Skeletal muscle tissue (tissue), 4 donors: ENCODE results near the gene LINC00632. TPM values are rescaled to one million over a fixed set of nuclear protein-coding genes. Genes with fewer than 3 reads are reported as not detected.

Source experiments
- H3K27ac ChIP-seq: one replicate; pipeline ENCODE4 v1.7.0; 2013; ENCODE audit warnings: mild to moderate bottlenecking, low read depth, low read length, inconsistent platforms
- H3K27me3 ChIP-seq, 3 donors: one replicate each; pipeline ENCODE4 v1.7.0; 2013; ENCODE audit warnings: low read length in 3 of 3; ENCODE audit not compliant: control insufficient read depth in 3 of 3, insufficient read depth in 3 of 3
- H3K36me3 ChIP-seq, 3 donors: one replicate each; pipeline ENCODE4 v1.7.0; 2013; ENCODE audit warnings: low read length in 3 of 3; ENCODE audit not compliant: control insufficient read depth in 3 of 3, insufficient read depth in 3 of 3
- H3K4me1 ChIP-seq, 3 donors: one replicate each; pipeline ENCODE4 v1.7.0; 2013; ENCODE audit warnings: low read length in 3 of 3, mild to moderate bottlenecking in 3 of 3; ENCODE audit not compliant: control insufficient read depth in 3 of 3, insufficient read depth in 3 of 3
- H3K4me3 ChIP-seq, 3 donors: one replicate each; pipeline ENCODE4 v1.7.0; 2013; ENCODE audit warnings: low read length in 3 of 3
- H3K9ac ChIP-seq, 3 donors: one replicate each; pipeline ENCODE4 v1.7.0; 2013; ENCODE audit warnings: low read length in 3 of 3, mild to moderate bottlenecking in 3 of 3, moderate library complexity in 2 of 3, low read depth in 1 of 3
- H3K9me3 ChIP-seq, 3 donors: one replicate each; pipeline ENCODE4 v1.7.0; 2013; ENCODE audit warnings: low read length in 3 of 3; ENCODE audit not compliant: control insufficient read depth in 3 of 3
- total RNA-seq: library from RNA; depleted of rRNA; stranded (reverse); fragments of >200 nt; gene quantifications from one replicate; pipeline ENCODE4 v1.2.3, GENCODE V29; 2014
- donor health status: Osteomylitis.

LINC00632 gene
- total RNA-seq, 1 donor from 2014 or later = 6.8 TPM

- Histone ChIP-seq H3K4me3 (peak overlapping the region in 1 of 3 donors; percentile 23), H3K9me3 (no peaks in the 10 kb centered on the region), H3K27me3 (peaks cover 0 to 7% (median 2%) of the 10 kb centered on the region in 3 donors), H3K36me3 (no peaks in the 10 kb centered on the region), H3K27ac (no peak overlapping the region), H3K4me1 (peaks cover 0 to 2% (median 0%) of the 10 kb centered on the region in 3 donors), H3K9ac (no peak overlapping the region)
Measured at GRCh38 chrX:140712413-140713173, 3.0 kb downstream of the LINC00632 start.

- Histone ChIP-seq H3K27me3 (peaks cover 0 to 7% (median 2%) of the 10 kb centered on the region in 3 donors), H3K27ac (no peak overlapping the region), H3K36me3 (no peaks in the 10 kb centered on the region), H3K9ac (no peak overlapping the region), H3K9me3 (no peaks in the 10 kb centered on the region), H3K4me1 (peaks cover 0 to 2% (median 0%) of the 10 kb centered on the region in 3 donors), H3K4me3 (peak overlapping the region in 1 of 3 donors; percentile 23)
Measured at GRCh38 chrX:140713174-140713539, 3.6 kb downstream of the LINC00632 start.

DNA sequence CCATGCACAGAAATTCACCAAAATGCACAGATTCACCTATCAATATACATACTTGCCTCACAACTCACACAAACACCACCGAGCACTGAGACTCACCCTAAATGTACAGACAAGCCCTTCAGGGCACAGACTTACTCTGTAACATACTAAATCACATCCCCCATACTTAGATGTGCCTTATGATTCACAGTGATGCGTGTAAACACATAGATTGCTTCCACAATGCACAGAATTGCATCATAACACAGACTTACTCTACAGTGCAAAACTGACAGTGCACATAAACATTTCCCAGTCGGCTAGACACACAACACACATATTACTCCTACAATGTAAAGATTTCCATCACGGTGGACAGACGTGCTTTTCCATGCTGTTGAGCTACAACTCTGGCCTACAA lies 6.2 kb downstream of the LINC00632 start:
- H3K9ac ChIP-seq = no peak overlapping the region
- H3K4me3 ChIP-seq = no peak overlapping the region
- no peak overlapping the region for H3K27ac ChIP-seq

DNA sequence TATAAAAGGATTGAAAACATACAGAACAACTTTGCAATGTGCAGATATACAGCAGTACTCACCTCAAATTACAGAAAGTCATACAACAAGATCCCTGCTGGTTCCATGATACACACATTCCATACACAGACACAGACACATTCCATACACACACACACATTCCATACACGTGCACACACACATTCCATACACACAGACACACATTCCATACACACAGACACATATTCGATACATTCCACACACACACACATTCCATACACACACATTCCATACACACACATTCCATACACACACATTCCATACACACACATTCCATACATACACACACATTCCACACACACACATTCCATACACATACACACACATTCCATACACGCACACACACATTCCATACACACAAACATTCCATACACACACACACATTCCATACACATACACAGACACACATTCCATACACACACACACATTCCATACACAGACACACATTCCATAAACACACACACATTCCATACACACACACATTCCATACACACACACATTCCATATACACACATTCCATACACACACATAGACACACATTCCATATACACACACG lies 13.7 kb downstream of the LINC00632 start:
- Histone ChIP-seq H3K9me3 (no peaks in the 10 kb centered on the region), H3K9ac (no peak overlapping the region), H3K4me3 (no peak overlapping the region), H3K27me3 (peaks cover 0 to 4% (median 0%) of the 10 kb centered on the region in 3 donors), H3K4me1 (no peaks in the 10 kb centered on the region), H3K36me3 (no peaks in the 10 kb centered on the region), H3K27ac (no peak overlapping the region)

More for the DNA sequence above, 6.2 kb downstream of the LINC00632 start:
- Histone ChIP-seq H3K9me3 (no peaks in the 10 kb centered on the region), H3K36me3 (no peaks in the 10 kb centered on the region), H3K4me1 (peaks cover 0 to 2% (median 0%) of the 10 kb centered on the region in 3 donors), H3K27me3 (peaks cover 0 to 8% (median 2%) of the 10 kb centered on the region in 3 donors)

- Histone ChIP-seq H3K4me1 (no peaks in the 10 kb centered on the region), H3K36me3 (no peaks in the 10 kb centered on the region), H3K27ac (no peak overlapping the region), H3K9me3 (no peaks in the 10 kb centered on the region), H3K27me3 (peaks cover 0 to 7% (median 3%) of the 10 kb centered on the region in 3 donors), H3K9ac (no peak overlapping the region), H3K4me3 (no peak overlapping the region)
Measured at GRCh38 chrX:140724309-140724708, 14.8 kb downstream of the LINC00632 start.

DNA sequence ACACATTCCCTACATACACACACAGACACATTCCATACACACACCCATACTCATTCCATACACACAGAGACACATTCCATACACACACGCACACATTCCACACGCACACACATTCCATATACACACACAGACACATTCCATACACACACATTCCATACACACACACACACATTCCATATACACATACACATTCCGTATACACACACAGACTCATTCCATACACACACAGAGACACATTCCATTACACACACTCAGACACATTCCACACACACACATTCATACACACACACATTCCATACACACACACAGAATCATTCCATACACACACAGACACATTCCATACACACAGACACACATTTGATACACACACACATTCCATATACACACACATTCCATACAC lies 15.2 kb downstream of the LINC00632 start:
- no peak overlapping the region for H3K4me3 ChIP-seq
- peaks cover 0 to 7% (median 3%) of the 10 kb centered on the region in 3 donors for H3K27me3 ChIP-seq
- no peak overlapping the region for H3K27ac ChIP-seq
- H3K9me3 ChIP-seq = no peaks in the 10 kb centered on the region
- H3K9ac ChIP-seq = no peak overlapping the region
- H3K4me1 ChIP-seq = no peaks in the 10 kb centered on the region
- no peaks in the 10 kb centered on the region for H3K36me3 ChIP-seq

- Histone ChIP-seq H3K9me3 (no peaks in the 10 kb centered on the region), H3K27me3 (peaks cover 0 to 6% (median 3%) of the 10 kb centered on the region in 3 donors), H3K9ac (no peak overlapping the region)
Measured at GRCh38 chrX:140725500-140725899, 15.9 kb downstream of the LINC00632 start.

GRCh38 chrX:140733766-140734342 lies 24.3 kb downstream of the LINC00632 start:
- no peak overlapping the region for H3K9ac ChIP-seq
- H3K9me3 ChIP-seq = no peaks in the 10 kb centered on the region
- no peaks in the 10 kb centered on the region for H3K36me3 ChIP-seq
- peaks cover 0 to 3% (median 2%) of the 10 kb centered on the region in 3 donors for H3K27me3 ChIP-seq
- no peaks in the 10 kb centered on the region for H3K4me1 ChIP-seq
- H3K4me3 ChIP-seq = no peak overlapping the region
- H3K27ac ChIP-seq = no peak overlapping the region

More at GRCh38 chrX:140725500-140725899, 15.9 kb downstream of the LINC00632 start:
- Histone ChIP-seq H3K4me3 (no peak overlapping the region), H3K27ac (no peak overlapping the region), H3K4me1 (no peaks in the 10 kb centered on the region), H3K36me3 (no peaks in the 10 kb centered on the region)

DNA sequence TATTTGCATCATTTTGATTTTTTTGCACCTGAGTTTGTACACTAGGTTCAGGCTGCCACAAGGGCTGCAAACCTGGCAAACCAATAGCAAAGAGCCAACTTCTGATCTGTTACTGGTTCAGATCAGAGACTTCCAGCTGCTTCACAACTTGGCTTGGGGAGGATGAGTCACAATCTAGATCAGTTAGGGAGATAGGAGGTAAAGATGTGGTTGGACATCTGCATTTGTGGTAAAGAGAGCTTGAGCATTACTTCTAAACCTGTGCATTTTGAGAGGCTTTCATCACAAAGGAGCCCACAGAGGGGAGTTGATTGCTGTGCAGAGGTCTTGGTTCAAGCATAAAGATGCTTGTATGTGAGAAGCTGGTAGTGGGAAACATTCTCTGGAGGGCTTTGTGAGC lies 34.5 kb downstream of the LINC00632 start:
- H3K36me3 ChIP-seq = no peaks in the 10 kb centered on the region
- H3K4me3 ChIP-seq = no peak overlapping the region
- no peaks in the 10 kb centered on the region for H3K4me1 ChIP-seq
- H3K27me3 ChIP-seq = no peaks in the 10 kb centered on the region
- H3K9me3 ChIP-seq = no peaks in the 10 kb centered on the region
- H3K27ac ChIP-seq = no peak overlapping the region
- H3K9ac ChIP-seq = no peak overlapping the region

GRCh38 chrX:140756941-140757340 lies 47.4 kb downstream of the LINC00632 start:
- H3K9ac ChIP-seq = no peak overlapping the region
- H3K36me3 ChIP-seq = no peaks in the 10 kb centered on the region
- no peaks in the 10 kb centered on the region for H3K9me3 ChIP-seq
- no peak overlapping the region for H3K27ac ChIP-seq
- H3K27me3 ChIP-seq = no peaks in the 10 kb centered on the region
- H3K4me1 ChIP-seq = no peaks in the 10 kb centered on the region
- H3K4me3 ChIP-seq = no peak overlapping the region
